OCI-LY3 (cell line): ENCODE results near the gene VPS50.

Source experiments
- H2AFZ ChIP-seq: fragments of 200-600, 300-600 bp; shearing (Covaris generic); 2 replicates; pipeline ENCODE4 v1.6.0; 2014; ENCODE audit warnings: antibody characterized with exemption, low read depth, low read length
- H3K27ac ChIP-seq: fragments of 200-600, 300-600 bp; sonication (generic); 2 replicates; pipeline ENCODE4 v1.5.1; 2014; ENCODE audit warnings: mild to moderate bottlenecking, low read length, moderate library complexity, mixed read lengths
- H3K27me3 ChIP-seq: fragments of 200-600, 300-600 bp; sonication (generic); 2 replicates; pipeline ENCODE4 v1.6.1; 2014; ENCODE audit warnings: low read depth, low read length, mixed read lengths
- H3K36me3 ChIP-seq: fragments of 200-600, 300-600 bp; sonication (generic); replicated peaks from 2 replicates; pipeline ENCODE3; 2014; ENCODE audit warnings: low read depth, low read length, mixed read lengths
- H3K4me1 ChIP-seq: fragments of 300-600, 200-600 bp; sonication (generic); 2 replicates; pipeline ENCODE4 v1.6.1; 2014; ENCODE audit warnings: low read length, mixed read lengths
- H3K4me2 ChIP-seq: fragments of 200-600, 300-600 bp; sonication (generic); 2 replicates; pipeline ENCODE4 v1.6.1; 2014; ENCODE audit warnings: low read length, mixed read lengths
- H3K4me3 ChIP-seq: fragments of 300-600, 200-600 bp; sonication (generic); 2 replicates; pipeline ENCODE4 v1.5.1; 2014; ENCODE audit warnings: antibody characterized with exemption, mild to moderate bottlenecking, low read length, moderate library complexity
- H3K79me2 ChIP-seq: fragments of 300-600, 200-600 bp; shearing (Covaris generic); 2 replicates; pipeline ENCODE4 v1.6.1; 2014; ENCODE audit warnings: mild to moderate bottlenecking, low read length, mixed read lengths
- H3K9ac ChIP-seq: fragments of 300-600, 200-600 bp; shearing (Covaris generic); 2 replicates; pipeline ENCODE4 v1.6.0; 2014; ENCODE audit warnings: mild to moderate bottlenecking, low read length, moderate library complexity
- H3K9me3 ChIP-seq: fragments of 200-600, 300-600 bp; shearing (Covaris generic); 2 replicates; pipeline ENCODE4 v1.6.1; 2014; ENCODE audit warnings: low read length, mixed read lengths; ENCODE audit not compliant: insufficient read depth
- H4K20me1 ChIP-seq: fragments of 200-600, 300-600 bp; sonication (generic); 2 replicates; pipeline ENCODE4 v1.6.1; 2016; ENCODE audit warnings: low read length, mixed read lengths; ENCODE audit not compliant: insufficient read depth
- EZH2phosphoT487 ChIP-seq: fragments of 200-600 bp; shearing (Covaris generic); IDR thresholded peaks from 2 replicates; pipeline ENCODE4 v1.6.1; 2018; ENCODE audit warnings: antibody characterized with exemption, mixed run types, low read depth
- TF ChIP-seq, protein P1 (sequence below): fragments of 200-600, 300-600 bp; sonication (generic); IDR thresholded peaks from 2 replicates; pipeline ENCODE4 v1.5.1; 2014; ENCODE audit warnings: antibody characterized with exemption, low read length, low read depth

Gene VPS50

GRCh38 chr7:93407239-93407638 is 175.1 kb downstream of the VPS50 start:
- TF ChIP-seq, protein P1, sequence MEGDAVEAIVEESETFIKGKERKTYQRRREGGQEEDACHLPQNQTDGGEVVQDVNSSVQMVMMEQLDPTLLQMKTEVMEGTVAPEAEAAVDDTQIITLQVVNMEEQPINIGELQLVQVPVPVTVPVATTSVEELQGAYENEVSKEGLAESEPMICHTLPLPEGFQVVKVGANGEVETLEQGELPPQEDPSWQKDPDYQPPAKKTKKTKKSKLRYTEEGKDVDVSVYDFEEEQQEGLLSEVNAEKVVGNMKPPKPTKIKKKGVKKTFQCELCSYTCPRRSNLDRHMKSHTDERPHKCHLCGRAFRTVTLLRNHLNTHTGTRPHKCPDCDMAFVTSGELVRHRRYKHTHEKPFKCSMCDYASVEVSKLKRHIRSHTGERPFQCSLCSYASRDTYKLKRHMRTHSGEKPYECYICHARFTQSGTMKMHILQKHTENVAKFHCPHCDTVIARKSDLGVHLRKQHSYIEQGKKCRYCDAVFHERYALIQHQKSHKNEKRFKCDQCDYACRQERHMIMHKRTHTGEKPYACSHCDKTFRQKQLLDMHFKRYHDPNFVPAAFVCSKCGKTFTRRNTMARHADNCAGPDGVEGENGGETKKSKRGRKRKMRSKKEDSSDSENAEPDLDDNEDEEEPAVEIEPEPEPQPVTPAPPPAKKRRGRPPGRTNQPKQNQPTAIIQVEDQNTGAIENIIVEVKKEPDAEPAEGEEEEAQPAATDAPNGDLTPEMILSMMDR, result no peak
- no peak for TF ChIP-seq EZH2phosphoT487
- H2AFZ ChIP-seq, result no peak overlapping the region

GRCh38 chr7:93409324-93409723 is 177.2 kb downstream of the VPS50 start:
- TF ChIP-seq EZH2phosphoT487, result no peak
- TF ChIP-seq, protein P1, result no peak
- Histone ChIP-seq H2AFZ (no peak overlapping the region), H3K9me3 (0 out of 2 replicates have a peak, but pooled peaks cover 7% of the 10 kb centered on the region), H3K27ac (no peak overlapping the region), H3K79me2 (no peaks in the 10 kb centered on the region), H3K4me3 (no peak overlapping the region), H4K20me1 (no peaks in the 10 kb centered on the region), H3K36me3 (no peaks in the 10 kb centered on the region), H3K4me2 (no peak overlapping the region), H3K9ac (no peak overlapping the region), H3K27me3 (no peaks in the 10 kb centered on the region), H3K4me1 (peaks cover 11% of the 10 kb centered on the region)

More at GRCh38 chr7:93407239-93407638, 175.1 kb downstream of the VPS50 start:
- H3K36me3 ChIP-seq, result no peaks in the 10 kb centered on the region
- no peak overlapping the region for H3K9ac ChIP-seq
- no peaks in the 10 kb centered on the region for H3K27me3 ChIP-seq
- H3K4me2 ChIP-seq, result no peak overlapping the region
- H3K4me3 ChIP-seq, result no peak overlapping the region
- no peaks in the 10 kb centered on the region for H3K79me2 ChIP-seq
- H3K4me1 ChIP-seq, result peaks cover 9% of the 10 kb centered on the region
- H3K27ac ChIP-seq, result no peak overlapping the region
- H3K9me3 ChIP-seq, result 0 out of 2 replicates have a peak, but pooled peaks cover 7% of the 10 kb centered on the region
- H4K20me1 ChIP-seq, result no peaks in the 10 kb centered on the region
